Stomach (tissue), 9 donors: ENCODE results near the gene SKOR2. TPM values are rescaled to one million over a fixed set of nuclear protein-coding genes. Genes with fewer than 3 reads are reported as not detected.

ENCODE experiments used
- DNase-seq, 2 donors: peaks; one replicate each; pipeline versions ENCODE4 v3.0.0 to v3.0.0-alpha.2; 2013 to 2019
- H3K27ac ChIP-seq, 5 donors: fragments of 200-600 bp in 4 of 5; sonication (generic) in 4 of 5; one replicate each; pipeline ENCODE4 v1.5.1; 2013 to 2019; ENCODE audit warnings: mild to moderate bottlenecking in 1 of 5, moderate library complexity in 1 of 5
- H3K27me3 ChIP-seq, 3 donors: fragments of 200-600 bp; sonication (generic); one replicate each; pipeline ENCODE4 v1.5.1; 2017 to 2019; ENCODE audit warnings: mixed run types in 1 of 3
- H3K36me3 ChIP-seq, 4 donors: fragments of 200-600 bp; sonication (generic); 1 replicate in 3 of 4; 2 replicates in 1 of 4; pipeline ENCODE4 v1.5.1; 2016 to 2019
- H3K4me1 ChIP-seq, 4 donors: fragments of 200-600 bp; sonication (generic); one replicate each; pipeline ENCODE4 v1.5.1; 2016 to 2019
- H3K4me3 ChIP-seq, 4 donors: fragments of 200-600 bp; sonication (generic) in 3 of 4; one replicate each; pipeline ENCODE4 v1.5.1; 2016 to 2019; ENCODE audit warnings: mild to moderate bottlenecking in 1 of 4
- H3K9me3 ChIP-seq, 4 donors: fragments of 200-600 bp; sonication (generic); one replicate each; pipeline ENCODE4 v1.5.1; 2016 to 2019
- EP300 ChIP-seq: sonication (generic); formaldehyde crosslinking; IDR thresholded peaks from one replicate; pipeline ENCODE4 v1.6.1; 2017; ENCODE audit warnings: antibody characterized with exemption
- POLR2A ChIP-seq, 4 donors: fragments of 450-650 bp; IDR thresholded peaks; one replicate each; pipeline ENCODE4 v1.6.1; 2016; ENCODE audit warnings: antibody characterized with exemption in 4 of 4, control low read depth in 2 of 4, mild to moderate bottlenecking in 1 of 4, moderate library complexity in 1 of 4
- POLR2AphosphoS5 ChIP-seq, 3 donors: sonication (generic); formaldehyde crosslinking; IDR thresholded peaks; one replicate each; pipeline ENCODE4 v1.6.1; 2016; ENCODE audit warnings: antibody characterized with exemption in 3 of 3
- WGBS, 5 donors: extraction: QIAGEN DNeasy Blood & Tissue Kit in 3 of 5; methylation state at CpG; one replicate each; pipeline versions ENCODE4 v1.1.5 to v1.1.7; 2013 to 2018; 5-methylcytosine and 5-hydroxymethylcytosine counted together
- intact Hi-C: fragments of 100-400 bp; cut with DNase I; formaldehyde crosslinking; loops from one replicate; pipeline ENCODE4 v1.15.1; 2023; ENCODE audit warnings: low total_unique reads
- polyA plus RNA-seq, 3 donors: library from polyadenylated mRNA; stranded (reverse); fragments of 200-250 nt; gene quantifications; one replicate each; pipeline ENCODE4 v1.2.3, GENCODE V29; 2013
- total RNA-seq, 5 donors: library from RNA; depleted of rRNA; stranded (reverse); fragments of >200 nt; gene quantifications; one replicate each; pipeline versions ENCODE4 v1.1.0 to v1.2.3, GENCODE V29; 2014 to 2016
- TF ChIP-seq, protein P1 (sequence below), 7 experiments: fragments of 450-650 bp in 4 of 7; fragments of 200-600 bp in 3 of 7; sonication (generic) in 3 of 7; IDR thresholded peaks; one replicate each; pipeline ENCODE4 v1.5.1; 2016 to 2019; ENCODE audit warnings: antibody characterized with exemption in 7 of 7, control low read depth in 2 of 7, mild to moderate bottlenecking in 1 of 7
- donor health status: healthy with polysubstance abuse.
- donor health status: Bipolar disorder and iron deficiency.
- donor health status: healthy.

Gene SKOR2
- total and polyA plus RNA-seq, 8 donors: not detected

DNA sequence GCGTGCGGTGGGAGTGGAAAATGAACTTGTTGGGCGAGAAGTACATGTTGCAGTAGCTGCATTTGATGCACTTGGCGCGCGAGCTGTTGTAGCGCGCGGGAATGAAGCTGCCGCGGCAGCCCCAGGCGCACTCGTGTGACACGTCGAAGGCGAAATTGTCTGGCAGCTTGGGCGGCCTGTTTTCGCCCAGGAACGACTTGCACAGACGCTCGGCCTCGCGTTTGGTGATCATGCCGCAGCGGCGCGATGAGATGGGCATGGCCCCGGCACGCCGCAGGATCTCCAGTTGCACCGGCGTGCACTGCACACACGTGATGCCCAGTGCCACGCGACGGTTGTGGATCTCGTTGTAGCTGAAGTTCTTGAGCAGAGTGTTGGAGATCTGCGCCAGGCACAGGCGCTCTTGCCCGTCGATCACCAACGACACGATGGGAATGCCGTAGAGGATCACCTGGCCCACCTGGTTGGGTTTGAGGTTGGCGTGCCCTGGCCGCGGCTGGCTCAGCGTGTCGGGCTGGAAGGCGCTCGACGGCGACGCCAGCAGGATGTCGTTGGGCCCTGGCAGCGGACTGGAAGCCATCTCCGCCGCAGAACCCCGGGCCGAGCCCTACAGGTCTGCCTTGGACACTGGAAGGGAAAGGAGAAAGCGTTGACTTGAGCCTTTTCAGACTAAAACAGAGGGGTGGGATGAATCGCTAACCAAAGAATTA lies 2.7 kb downstream of the SKOR2 start:
- intact Hi-C loops: no loop called here
- TF ChIP-seq POLR2A (IDR thresholded peaks at IDR 0.05) (no peak), POLR2AphosphoS5 (IDR thresholded peaks at IDR 0.05) (no peak), EP300 (no peak)
- TF ChIP-seq, protein P1, sequence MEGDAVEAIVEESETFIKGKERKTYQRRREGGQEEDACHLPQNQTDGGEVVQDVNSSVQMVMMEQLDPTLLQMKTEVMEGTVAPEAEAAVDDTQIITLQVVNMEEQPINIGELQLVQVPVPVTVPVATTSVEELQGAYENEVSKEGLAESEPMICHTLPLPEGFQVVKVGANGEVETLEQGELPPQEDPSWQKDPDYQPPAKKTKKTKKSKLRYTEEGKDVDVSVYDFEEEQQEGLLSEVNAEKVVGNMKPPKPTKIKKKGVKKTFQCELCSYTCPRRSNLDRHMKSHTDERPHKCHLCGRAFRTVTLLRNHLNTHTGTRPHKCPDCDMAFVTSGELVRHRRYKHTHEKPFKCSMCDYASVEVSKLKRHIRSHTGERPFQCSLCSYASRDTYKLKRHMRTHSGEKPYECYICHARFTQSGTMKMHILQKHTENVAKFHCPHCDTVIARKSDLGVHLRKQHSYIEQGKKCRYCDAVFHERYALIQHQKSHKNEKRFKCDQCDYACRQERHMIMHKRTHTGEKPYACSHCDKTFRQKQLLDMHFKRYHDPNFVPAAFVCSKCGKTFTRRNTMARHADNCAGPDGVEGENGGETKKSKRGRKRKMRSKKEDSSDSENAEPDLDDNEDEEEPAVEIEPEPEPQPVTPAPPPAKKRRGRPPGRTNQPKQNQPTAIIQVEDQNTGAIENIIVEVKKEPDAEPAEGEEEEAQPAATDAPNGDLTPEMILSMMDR (IDR thresholded peaks at IDR 0.05): no peak
- H3K9me3 ChIP-seq: peaks cover 0 to 19% (median 4%) of the 10 kb centered on the region in 4 donors
- H3K36me3 ChIP-seq: no peaks in the 10 kb centered on the region
- no peak overlapping the region for H3K4me3 ChIP-seq
- H3K27ac ChIP-seq: no peak overlapping the region
- 6 to 11% (median 10%) methylated on average over 31 to 62 of the region's 62 CpGs for WGBS, 5 donors
- peaks cover 50 to 100% (median 79%) of the 10 kb centered on the region in 3 donors for H3K27me3 ChIP-seq
- H3K4me1 ChIP-seq: peaks cover 7 to 38% (median 15%) of the 10 kb centered on the region in 4 donors
- DNase-seq: no peak

DNA sequence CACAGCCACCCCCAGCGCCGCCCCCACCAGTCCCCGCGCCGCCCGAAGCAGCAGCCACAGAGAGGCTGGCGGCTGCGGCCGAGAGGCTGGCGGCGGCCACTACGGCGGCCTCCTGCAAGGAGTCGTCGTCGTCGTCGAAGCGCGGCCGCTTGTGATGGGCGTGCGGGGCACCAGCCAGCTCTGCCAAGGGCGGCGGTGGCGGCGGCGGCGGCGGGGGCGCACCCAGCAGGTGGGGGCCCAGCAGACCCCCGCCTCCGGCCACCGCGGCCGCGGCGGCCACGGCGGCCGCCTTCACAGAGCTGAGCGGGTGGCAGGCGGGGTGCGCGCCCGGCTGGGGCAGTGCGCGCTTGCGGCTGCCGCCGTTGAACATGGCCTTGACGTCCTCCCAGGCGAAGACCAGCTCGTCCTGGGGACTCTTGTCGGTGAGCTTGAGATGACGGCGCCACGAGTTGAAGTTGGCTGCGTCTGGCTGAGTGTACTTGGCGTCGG lies 3.3 kb downstream of the SKOR2 start:
- Histone ChIP-seq H3K27me3 (peaks cover 50 to 100% (median 73%) of the 10 kb centered on the region in 3 donors), H3K27ac (no peak overlapping the region), H3K4me3 (no peak overlapping the region), H3K36me3 (no peaks in the 10 kb centered on the region), H3K4me1 (peaks cover 7 to 38% (median 15%) of the 10 kb centered on the region in 4 donors), H3K9me3 (peaks cover 0 to 19% (median 4%) of the 10 kb centered on the region in 4 donors)
- intact Hi-C loops: no loop called here
- TF ChIP-seq, protein P1 (IDR thresholded peaks at IDR 0.05): no peak
- no peak for TF ChIP-seq EP300
- no peak for TF ChIP-seq POLR2AphosphoS5 (IDR thresholded peaks at IDR 0.05)
- TF ChIP-seq POLR2A (IDR thresholded peaks at IDR 0.05): no peak
- no peak for DNase-seq
- WGBS, 5 donors: 6 to 10% (median 6%) methylated on average over 19 to 60 of the region's 61 CpGs

DNA sequence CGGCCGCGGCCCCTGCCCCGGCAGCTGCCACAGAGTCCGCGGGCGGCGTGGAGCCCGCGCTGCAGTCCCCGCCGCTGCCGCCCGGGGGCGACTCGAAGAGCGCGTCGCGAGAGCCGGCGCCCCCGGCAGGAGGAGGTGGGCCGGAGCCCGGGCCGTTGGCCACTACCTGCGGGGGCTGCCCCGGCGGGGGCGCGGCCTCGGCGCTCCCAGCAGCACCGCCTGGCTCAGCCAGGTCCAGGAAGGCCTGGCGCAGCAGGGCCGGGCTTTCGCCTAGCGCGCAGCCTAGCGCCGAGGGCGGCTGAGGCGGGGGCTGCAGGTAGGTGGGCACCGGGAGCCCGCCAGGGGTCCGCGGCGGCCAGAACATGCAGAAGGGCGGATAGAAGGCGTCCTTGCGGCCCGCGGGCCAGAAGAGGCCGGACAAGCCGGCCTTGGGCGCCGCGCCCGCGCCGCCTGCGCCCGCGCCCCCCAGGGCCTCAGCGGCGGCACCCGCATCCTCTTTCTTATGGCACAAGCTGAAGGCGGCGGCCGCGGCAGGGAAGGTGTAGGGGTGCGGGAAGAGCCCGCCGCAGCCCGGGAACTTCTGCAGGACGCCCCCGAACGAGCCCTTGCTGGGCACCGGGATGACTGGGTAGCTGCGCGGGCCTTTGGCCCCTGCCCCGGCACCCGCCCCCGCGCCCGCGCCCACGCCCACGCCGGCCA lies 3.9 kb downstream of the SKOR2 start:
- H3K9me3 ChIP-seq: peaks cover 0 to 19% (median 4%) of the 10 kb centered on the region in 4 donors
- peaks cover 50 to 100% (median 69%) of the 10 kb centered on the region in 3 donors for H3K27me3 ChIP-seq
- WGBS, 5 donors: 3 to 11% (median 7%) methylated on average over 7 to 90 of the region's 90 CpGs
- H3K36me3 ChIP-seq: no peaks in the 10 kb centered on the region
- no peak overlapping the region for H3K27ac ChIP-seq
- DNase-seq: peak in 1 of 2 donors; percentile 16
- H3K4me3 ChIP-seq: peak overlapping the region; percentile 5 to 30 (median 13)
- no peak for TF ChIP-seq POLR2AphosphoS5 (IDR thresholded peaks at IDR 0.05)
- peaks cover 7 to 38% (median 15%) of the 10 kb centered on the region in 4 donors for H3K4me1 ChIP-seq
- intact Hi-C loops: no loop called here

DNA sequence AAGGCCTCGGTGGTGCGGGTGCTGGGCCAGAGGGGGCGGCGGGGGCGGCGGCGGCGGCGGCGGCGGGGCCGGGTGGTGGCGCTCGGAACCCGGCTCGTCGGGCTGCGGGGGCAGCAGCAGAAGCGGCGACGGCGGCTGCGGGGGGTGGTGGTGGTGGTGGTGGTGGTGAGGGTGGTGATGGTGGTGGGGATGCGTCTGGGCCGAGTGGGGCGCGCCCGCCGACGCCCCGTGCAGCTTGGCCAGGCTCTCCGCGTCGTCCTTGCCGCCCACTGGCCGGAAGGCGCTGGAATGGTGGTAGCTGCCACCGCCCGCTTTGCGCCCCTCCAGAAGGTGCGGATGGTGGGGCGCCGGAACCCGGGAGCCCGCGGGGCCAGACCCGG lies 4.4 kb downstream of the SKOR2 start:
- 1 to 20% (median 5%) methylated on average over 2 to 47 of the region's 47 CpGs for WGBS, 5 donors
- H3K27ac ChIP-seq: no peak overlapping the region
- peak overlapping the region in 3 of 4 donors; percentile 6 to 30 (median 20) for H3K4me3 ChIP-seq
- no peaks in the 10 kb centered on the region for H3K36me3 ChIP-seq
- peaks cover 0 to 19% (median 4%) of the 10 kb centered on the region in 4 donors for H3K9me3 ChIP-seq
- TF ChIP-seq POLR2AphosphoS5 (IDR thresholded peaks at IDR 0.05) (no peak), EP300 (no peak), POLR2A (IDR thresholded peaks at IDR 0.05) (no peak)
- TF ChIP-seq, protein P1 (IDR thresholded peaks at IDR 0.05): no peak
- peaks cover 47 to 99% (median 64%) of the 10 kb centered on the region in 3 donors for H3K27me3 ChIP-seq
- intact Hi-C loops: no loop called here
- H3K4me1 ChIP-seq: peaks cover 7 to 38% (median 15%) of the 10 kb centered on the region in 4 donors
- no peak for DNase-seq
